ENCODE data around the gene RANBP10. TPM values are rescaled to one million over a fixed set of nuclear protein-coding genes. Genes with fewer than 3 reads are reported as not detected.

The RANBP10 gene
- total and polyA plus RNA-seq, 2 donors (not counting 3 experiments of a cell fraction or from before 2014, with no cell fraction given), result 25.6 to 28.8 TPM

- Histone ChIP-seq H3K9ac (replicated peaks; ENCODE audit: extremely low read depth, insufficient read depth, low read length) (peak overlapping the region; percentile 93), H3K79me2 (ENCODE audit: control insufficient read depth, insufficient read depth, low read length) (peaks cover 77% of the 10 kb centered on the region), H3K4me1 (ENCODE audit: control insufficient read depth, extremely low read depth, insufficient read depth, low read length) (peaks cover 32% of the 10 kb centered on the region), H3K27ac (ENCODE audit: insufficient read depth, low read depth, low read length) (peak overlapping the region; percentile 79), H3K27me3 (ENCODE audit: control insufficient read depth in 2 of 2, insufficient read depth in 2 of 2, low read length in 2 of 2) (no peaks in the 10 kb centered on the region), H3K36me3 (ENCODE audit: control insufficient read depth in 2 of 2, extremely low read depth in 1 of 2, insufficient read depth in 2 of 2, low read length in 2 of 2) (peaks cover 0 to 3% of the 10 kb centered on the region in 2 experiments), H4K20me1 (replicated peaks; ENCODE audit: control insufficient read depth, extremely low read depth, insufficient read depth, low read length) (peaks cover 3% of the 10 kb centered on the region), H3K4me3 (replicated peaks in 1 of 3; ENCODE audit: insufficient read depth in 1 of 3, low read depth in 1 of 3, low read length in 3 of 3) (peak overlapping the region; percentile 71 to 81 (median 74)), H3K9me3 (replicated peaks; ENCODE audit: control insufficient read depth, insufficient read depth, low read length) (no peaks in the 10 kb centered on the region), H3K4me2 (ENCODE audit: insufficient read depth, low read length) (peak overlapping the region; percentile 79), H2AFZ (ENCODE audit: low read depth, low read length) (no peak overlapping the region), H3K9me1 (replicated peaks; ENCODE audit: control insufficient read depth, extremely low read depth, insufficient read depth, low read length) (no peaks in the 10 kb centered on the region)
- no peak for TF ChIP-seq EZH2 (IDR thresholded peaks at IDR 0.05; ENCODE audit: borderline replicate concordance, low read depth, low read length, severe bottlenecking)
- TF ChIP-seq MAX (IDR thresholded peaks at IDR 0.05; ENCODE audit: insufficient read depth, insufficient read length), result no peak
- no peak for TF ChIP-seq GATA2 (IDR thresholded peaks at IDR 0.05; ENCODE audit: insufficient read depth, insufficient read length, low read depth, low read length)
- no peak for TF ChIP-seq FOS (IDR thresholded peaks at IDR 0.05; ENCODE audit: borderline replicate concordance, insufficient read depth, low read length)
- no peak for TF ChIP-seq POLR2AphosphoS5 (IDR thresholded peaks at IDR 0.05; ENCODE audit: insufficient read depth, low read depth, low read length)
- TF ChIP-seq MYC (IDR thresholded peaks at IDR 0.05; ENCODE audit: low read depth, low read length), result no peak
- no peak for TF ChIP-seq JUN (IDR thresholded peaks at IDR 0.05; ENCODE audit: borderline replicate concordance, insufficient read depth, insufficient read length, low read depth)
- DNase-seq (ENCODE audit: low read depth, low spot score) (no peak), FAIRE-seq (no peak)
- ChIA-PET CTCF (interaction anchor here (1.0 to 1.5 kb wide), 5 partner anchors 9 to 176 kb away, joined by 3 to 7 read pairs (median 4); no protein-coding TSS in a partner anchor), POLR2A (no interaction called here)
- BruUV-seq (replicated peaks), result no TSS peak
- intact Hi-C loops (cut with micrococcal nuclease) (no loop called here), dilution Hi-C loops (cut with MboI; ENCODE audit: extremely low pct_ligation_motif_present, low sequenced_read_pairs) (no loop called here)
These were observed 41.8 kb upstream of the RANBP10 start for GRCh38 chr16:67848118-67848517.

Measured in endothelial cell of umbilical vein (primary cell).